22Rv1 (cell line): ENCODE results near the gene AJUBA.

Experiments used
- H3K27ac ChIP-seq: fragments of 450-650 bp; 2 replicates; pipeline ENCODE4 v1.5.1; 2017
- ZFX ChIP-seq: fragments of 450-650 bp; IDR thresholded peaks from 2 replicates; pipeline ENCODE4 v1.6.1; 2017; ENCODE audit warnings: antibody characterized with exemption, borderline replicate concordance
- TF ChIP-seq, protein P1 (sequence below): fragments of 450-650 bp; IDR thresholded peaks from 2 replicates; pipeline ENCODE4 v1.5.1; 2017; ENCODE audit warnings: mild to moderate bottlenecking

AJUBA gene

DNA sequence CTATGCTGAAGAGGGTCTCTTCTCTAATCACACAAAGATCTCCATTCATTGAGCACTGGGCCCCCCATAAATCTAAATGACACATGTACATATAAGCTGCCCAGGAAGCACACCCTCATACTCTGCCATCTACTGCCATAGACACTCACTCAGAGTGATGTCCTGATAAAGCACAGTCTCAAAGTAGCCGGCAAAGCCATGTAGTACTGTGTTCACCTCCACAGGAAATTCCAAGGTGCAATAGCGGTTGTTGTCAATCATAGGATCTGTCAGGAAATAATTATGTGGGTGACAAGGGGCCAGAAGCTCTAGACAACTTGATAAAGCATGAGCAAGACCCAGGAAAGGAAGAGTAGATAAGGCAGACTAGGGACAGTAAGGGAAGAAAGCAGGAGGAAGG, 60.1 kb downstream of the AJUBA start:
- no peak for TF ChIP-seq ZFX
- TF ChIP-seq, protein P1, sequence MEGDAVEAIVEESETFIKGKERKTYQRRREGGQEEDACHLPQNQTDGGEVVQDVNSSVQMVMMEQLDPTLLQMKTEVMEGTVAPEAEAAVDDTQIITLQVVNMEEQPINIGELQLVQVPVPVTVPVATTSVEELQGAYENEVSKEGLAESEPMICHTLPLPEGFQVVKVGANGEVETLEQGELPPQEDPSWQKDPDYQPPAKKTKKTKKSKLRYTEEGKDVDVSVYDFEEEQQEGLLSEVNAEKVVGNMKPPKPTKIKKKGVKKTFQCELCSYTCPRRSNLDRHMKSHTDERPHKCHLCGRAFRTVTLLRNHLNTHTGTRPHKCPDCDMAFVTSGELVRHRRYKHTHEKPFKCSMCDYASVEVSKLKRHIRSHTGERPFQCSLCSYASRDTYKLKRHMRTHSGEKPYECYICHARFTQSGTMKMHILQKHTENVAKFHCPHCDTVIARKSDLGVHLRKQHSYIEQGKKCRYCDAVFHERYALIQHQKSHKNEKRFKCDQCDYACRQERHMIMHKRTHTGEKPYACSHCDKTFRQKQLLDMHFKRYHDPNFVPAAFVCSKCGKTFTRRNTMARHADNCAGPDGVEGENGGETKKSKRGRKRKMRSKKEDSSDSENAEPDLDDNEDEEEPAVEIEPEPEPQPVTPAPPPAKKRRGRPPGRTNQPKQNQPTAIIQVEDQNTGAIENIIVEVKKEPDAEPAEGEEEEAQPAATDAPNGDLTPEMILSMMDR = no peak
- peak overlapping the region; percentile 26; the same call in 1 of the 2 replicates for H3K27ac ChIP-seq
